Right renal pelvis (tissue), 4 donors: Measurements from ENCODE around the gene MTR. TPM values are rescaled to one million over a fixed set of nuclear protein-coding genes. Genes with fewer than 3 reads are reported as not detected.

ENCODE experiments used
- DNase-seq, 4 donors: peaks; one replicate each; pipeline ENCODE4 v3.0.0-alpha.2; 2013; ENCODE audit warnings: low read depth in 4 of 4, low spot score in 3 of 4, missing footprints in 1 of 4
- polyA plus RNA-seq, 4 donors: library from polyadenylated mRNA; unstranded; fragments of 120-200 nt; gene quantifications; one replicate each; pipeline ENCODE4 v1.2.1, GENCODE V29; 2013; ENCODE audit not compliant: insufficient read length in 4 of 4

MTR gene
- polyA plus RNA-seq, 4 donors: 30.0 to 39.3 (median 36.6) TPM

DNA sequence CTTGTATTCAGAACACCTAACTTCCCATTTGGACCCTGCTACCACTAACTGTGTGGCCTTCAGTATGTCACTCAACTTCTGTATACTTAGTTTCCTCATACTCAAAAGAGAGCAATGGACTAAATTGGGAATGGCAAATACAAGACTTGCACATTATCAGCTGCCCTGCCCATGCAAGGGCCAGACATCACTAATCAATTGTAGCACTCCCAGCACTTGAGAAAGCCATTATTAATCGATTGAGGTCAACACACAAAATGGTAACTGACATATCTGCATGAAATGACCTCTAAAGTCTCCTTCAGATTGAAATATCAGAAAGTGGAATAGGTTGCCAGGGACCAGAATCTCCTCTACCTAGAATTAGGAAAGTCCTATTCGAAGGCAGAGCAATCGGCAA, 149.9 kb downstream of the MTR start:
- no peak for DNase-seq

DNA sequence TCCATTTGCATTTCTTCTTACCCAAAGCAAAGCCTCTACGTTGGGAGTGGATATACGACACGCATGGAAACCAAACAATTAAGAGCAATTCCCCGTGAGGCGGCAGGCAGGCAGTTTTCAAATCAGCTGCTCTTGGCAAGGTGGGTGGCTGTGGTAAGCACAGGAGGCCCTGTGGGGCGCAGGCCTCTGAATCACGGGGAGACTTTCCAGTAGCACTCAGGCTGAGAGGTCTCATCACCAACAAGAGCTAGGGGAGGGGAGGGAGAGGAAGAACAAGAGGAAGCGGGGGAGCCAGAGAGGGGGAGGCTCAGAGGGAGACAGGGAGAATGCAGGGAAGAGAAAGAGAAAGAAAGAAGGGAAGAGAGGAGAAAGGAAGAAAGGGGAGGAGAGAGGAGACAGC, 152.7 kb downstream of the MTR start:
- no peak for DNase-seq

DNA sequence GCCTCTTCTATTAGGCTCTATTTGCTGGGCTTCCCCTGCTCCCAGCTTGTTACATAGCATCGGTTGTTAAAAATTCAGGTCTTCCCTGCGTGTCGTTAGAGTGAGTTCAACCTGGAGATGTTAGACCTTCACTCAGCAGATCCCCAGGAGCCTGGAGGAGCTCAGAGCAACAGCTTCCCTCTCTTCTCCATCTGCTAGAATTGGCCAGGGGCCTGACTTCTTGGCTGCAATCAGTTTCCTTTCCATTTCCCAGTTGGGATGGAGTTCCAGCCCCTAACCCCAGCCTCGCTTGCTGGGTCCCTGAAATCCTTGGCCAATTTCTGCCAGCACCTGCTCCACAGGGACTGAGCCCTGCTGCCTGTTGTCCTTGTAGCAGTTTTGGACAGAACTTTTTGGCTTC, 153.3 kb downstream of the MTR start:
- no peak for DNase-seq

DNA sequence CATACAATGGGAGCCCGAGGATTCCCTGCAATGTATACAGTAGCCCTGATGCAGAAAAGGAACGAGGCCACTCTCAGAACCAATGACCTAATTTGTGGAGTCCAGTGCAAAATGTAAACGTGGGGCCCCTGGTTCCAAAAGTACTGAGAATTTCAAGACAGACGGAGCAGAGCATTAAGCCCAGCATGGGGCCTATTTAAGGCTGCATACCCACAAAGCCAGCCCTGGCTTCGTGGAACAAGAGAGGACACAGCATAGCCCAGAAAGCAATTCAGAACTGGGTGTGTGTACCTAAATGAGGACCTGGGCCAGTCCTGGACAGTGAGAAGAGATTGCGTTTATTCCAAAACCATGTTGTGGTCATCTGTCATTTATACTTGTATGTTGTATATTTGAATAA, 153.9 kb downstream of the MTR start:
- no peak for DNase-seq

DNA sequence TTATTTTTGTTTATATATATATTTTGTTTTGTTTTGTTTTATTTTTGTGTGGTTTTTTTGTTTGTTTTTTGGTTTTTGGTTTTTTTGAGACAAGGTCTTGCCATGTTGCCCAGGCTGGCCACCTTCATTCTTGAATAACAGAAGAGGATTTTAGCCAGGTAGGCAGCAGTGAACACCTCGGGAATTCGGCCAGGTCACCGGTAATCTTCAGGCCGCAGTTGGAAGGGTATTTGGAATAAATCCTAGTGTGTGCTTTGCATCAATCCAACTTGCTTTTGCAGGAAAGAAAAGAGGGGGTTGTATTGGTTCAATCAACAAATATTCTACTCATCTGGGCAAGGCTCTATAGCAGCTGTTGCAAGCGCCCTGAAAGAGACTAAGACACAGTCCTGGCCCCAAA, 155.3 kb downstream of the MTR start:
- no peak for DNase-seq

DNA sequence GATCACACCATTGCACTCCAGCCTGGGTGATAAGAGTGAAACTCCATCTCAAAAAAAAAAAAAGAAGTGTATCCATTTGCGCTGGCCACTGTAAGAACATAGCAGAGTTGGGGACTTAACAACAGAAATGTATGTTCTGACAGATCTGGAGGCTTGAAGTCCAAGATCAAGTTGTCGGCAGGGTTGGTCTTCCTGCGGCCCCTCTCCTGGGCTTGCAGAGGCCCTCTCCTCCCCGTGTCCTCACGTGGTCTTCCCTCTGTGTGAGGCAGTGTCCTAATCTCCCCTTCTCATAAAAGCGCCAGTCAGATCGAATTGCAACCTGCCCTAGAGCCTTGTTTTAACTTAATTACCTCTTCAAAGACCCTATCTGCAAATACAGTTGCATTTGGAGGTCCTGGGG, 156.6 kb downstream of the MTR start:
- no peak for DNase-seq

DNA sequence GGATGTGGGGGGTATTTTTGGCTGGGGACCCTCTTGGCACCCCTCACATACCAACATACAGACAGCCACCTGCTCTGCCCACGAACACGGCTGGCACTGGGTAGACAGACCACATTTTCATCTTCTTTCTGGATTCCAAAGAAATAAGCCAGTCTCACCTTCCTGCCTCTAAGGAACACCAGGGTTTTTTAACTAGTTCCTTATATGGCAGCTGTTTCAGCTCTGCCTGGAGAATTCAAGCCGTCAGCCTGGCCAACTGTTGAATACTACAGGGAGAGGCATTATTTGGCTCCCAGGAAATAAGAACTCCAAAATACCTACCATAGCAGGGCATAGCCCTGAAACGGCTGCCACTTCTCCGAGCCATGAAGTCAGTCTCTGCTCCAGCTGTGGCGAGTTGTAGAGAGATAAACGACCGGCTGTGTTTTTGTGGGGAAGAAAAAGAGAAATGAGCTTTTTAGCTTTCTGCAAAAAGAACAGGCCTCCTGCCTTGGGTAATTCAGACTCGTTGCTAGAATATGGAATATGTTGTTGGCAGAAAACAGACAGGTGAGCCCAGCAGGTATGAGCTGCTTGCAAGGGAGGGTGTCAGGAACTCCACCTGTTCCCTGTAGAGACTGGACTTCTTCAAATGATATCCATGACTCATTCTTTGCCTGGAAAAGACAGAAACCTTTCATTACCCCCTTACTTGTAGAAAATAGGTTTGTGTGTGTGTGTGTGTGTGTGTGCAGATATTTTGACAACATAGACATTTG, 157.3 kb downstream of the MTR start:
- no peak for DNase-seq

DNA sequence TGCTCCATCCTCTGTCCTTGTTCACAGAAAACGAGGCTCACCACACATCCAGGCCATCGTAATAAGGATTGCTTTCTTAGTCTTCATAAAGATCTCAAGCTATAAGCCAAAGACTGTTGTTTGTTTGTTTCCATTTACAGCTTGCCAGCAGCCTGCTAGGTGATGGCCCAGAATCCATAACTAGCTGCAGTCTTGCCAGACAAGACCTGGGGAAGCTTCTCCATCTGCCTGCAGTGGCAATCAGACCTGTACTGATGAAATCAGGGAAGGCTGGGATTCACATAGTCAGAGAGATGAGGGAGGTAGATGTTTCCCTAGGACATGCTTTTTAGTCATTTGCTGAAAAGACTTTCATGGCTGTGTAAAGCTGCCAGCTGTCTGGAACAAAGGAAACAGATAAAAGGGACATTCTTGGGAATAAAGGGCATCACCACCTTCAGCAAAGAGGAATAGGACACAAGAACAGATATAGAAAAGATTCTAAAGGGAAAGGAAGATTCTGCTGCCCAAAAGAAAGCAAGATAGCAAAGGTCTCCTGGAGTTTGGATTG, 158.1 kb downstream of the MTR start:
- DNase-seq: no peak

Other genes starting within 250 kb of the MTR start
- gene HEATR1, start 190.8 kb upstream of the MTR start, polyA plus RNA-seq: 10 to 100 TPM; 26.2 to 29.8 (median 26.8) TPM
- under 1 TPM; 0.42 to 0.80 (median 0.54) TPM for gene ACTN2, start 108.8 kb upstream of the MTR start, polyA plus RNA-seq
- gene MT1HL1, start 209.1 kb downstream of the MTR start, polyA plus RNA-seq: under 1 TPM in 1 of 4 donors, not detected in 3; 0.71 TPM
- gene RYR2, start 246.9 kb downstream of the MTR start, polyA plus RNA-seq: 1 to 10 TPM; 1.4 to 2.1 (median 1.6) TPM